WTC11 (cell line): ENCODE results near the gene PTGER3. TPM values are rescaled to one million over a fixed set of nuclear protein-coding genes. Genes with fewer than 3 reads are reported as not detected.

Experiments used
- ATAC-seq: fragments of 200-7000 bp; cut with Tn5 transposase; 2 replicates; pipeline ENCODE4 v1.10.0; 2021; ENCODE audit warnings: mild to moderate bottlenecking, moderate library complexity
- CTCF ChIA-PET: fragments of 300-600 bp; sonication (Branson Sonifier 250); formaldehyde crosslinking; loops from one replicate; lab custom pipeline; 2021; ENCODE audit warnings: antibody characterized with exemption; lab: Charles Lee
- POLR2A ChIA-PET: fragments of 350-600 bp; sonication (Branson Sonifier 250); formaldehyde crosslinking; loops from one replicate; lab custom pipeline; 2021; ENCODE audit warnings: antibody characterized with exemption; lab: Charles Lee
- DNase-seq: peaks from one replicate; pipeline ENCODE4 v3.0.0; 2021; ENCODE audit warnings: low spot score
- H3K27ac Mint-ChIP-seq: 2 replicates; pipeline ENCODE4 v1.8.0; 2021; ENCODE audit warnings: mixed read lengths
- H3K27me3 Mint-ChIP-seq: 2 replicates; pipeline ENCODE4 v1.8.0; 2021; ENCODE audit warnings: low read depth, mild to moderate bottlenecking, moderate library complexity, mixed read lengths
- H3K36me3 Mint-ChIP-seq: 2 replicates; pipeline ENCODE4 v1.8.0; 2021; ENCODE audit warnings: mixed read lengths
- H3K4me1 Mint-ChIP-seq: 2 replicates; pipeline ENCODE4 v1.8.0; 2022; ENCODE audit warnings: mixed read lengths
- H3K4me3 Mint-ChIP-seq: 2 replicates; pipeline ENCODE4 v1.8.0; 2021; ENCODE audit warnings: mild to moderate bottlenecking, moderate library complexity, mixed read lengths
- H3K9me3 Mint-ChIP-seq: 2 replicates; pipeline ENCODE4 v1.8.0; 2021; ENCODE audit warnings: mixed read lengths
- AR ChIP-seq: fragments of 250-450 bp; sonication (Bioruptor Pico); IDR thresholded peaks from 2 replicates; pipeline ENCODE4 v1.9.0; 2021; ENCODE audit warnings: mild to moderate bottlenecking
- ATF1 ChIP-seq: sonication (generic); formaldehyde crosslinking; IDR thresholded peaks from 2 replicates; pipeline ENCODE4 v1.8.1; 2023; ENCODE audit warnings: mild to moderate bottlenecking, moderate library complexity, missing genetic modification reagents
- CDX4 ChIP-seq: fragments of 250-450 bp; sonication (Bioruptor Pico); IDR thresholded peaks from 2 replicates; pipeline ENCODE4 v1.9.0; 2021; ENCODE audit warnings: moderate library complexity, mild to moderate bottlenecking, inconsistent platforms, borderline replicate concordance
- ESRRA ChIP-seq: sonication (generic); formaldehyde crosslinking; IDR thresholded peaks from 2 replicates; pipeline ENCODE4 v1.8.1; 2022; ENCODE audit warnings: mild to moderate bottlenecking, missing genetic modification reagents, borderline replicate concordance
- JAZF1 ChIP-seq: fragments of 250-450 bp; sonication (Bioruptor Pico); IDR thresholded peaks from 2 replicates; pipeline ENCODE4 v1.9.0; 2021; ENCODE audit warnings: moderate library complexity, mild to moderate bottlenecking, inconsistent platforms
- NFYB ChIP-seq: sonication (generic); formaldehyde crosslinking; conservative IDR thresholded peaks from 2 replicates; pipeline ENCODE4 v1.8.0; 2022; ENCODE audit warnings: low read depth, missing genetic modification reagents
- SMAD3 ChIP-seq: sonication (generic); formaldehyde crosslinking; IDR thresholded peaks from 2 replicates; pipeline ENCODE4 v1.8.0; 2022; ENCODE audit warnings: missing genetic modification reagents, mild to moderate bottlenecking, borderline replicate concordance
- SOX15 ChIP-seq: fragments of 250-450 bp; sonication (Bioruptor Pico); IDR thresholded peaks from 2 replicates; pipeline ENCODE4 v1.9.0; 2021; ENCODE audit warnings: mild to moderate bottlenecking
- SP1 ChIP-seq: sonication (generic); formaldehyde crosslinking; conservative IDR thresholded peaks from 2 replicates; pipeline ENCODE4 v1.8.1; 2022; ENCODE audit warnings: missing genetic modification reagents
- TEAD4 ChIP-seq: sonication (generic); formaldehyde crosslinking; IDR thresholded peaks from 2 replicates; pipeline ENCODE4 v1.8.0; 2022; ENCODE audit warnings: mild to moderate bottlenecking, missing genetic modification reagents
- ZMAT4 ChIP-seq: fragments of 250-450 bp; sonication (Bioruptor Pico); IDR thresholded peaks from 2 replicates; pipeline ENCODE4 v1.9.0; 2021; ENCODE audit warnings: mild to moderate bottlenecking
- ZNF138 ChIP-seq: sonication (generic); formaldehyde crosslinking; conservative IDR thresholded peaks from 2 replicates; pipeline ENCODE4 v1.8.1; 2022; ENCODE audit warnings: mild to moderate bottlenecking, moderate library complexity, missing genetic modification reagents
- ZNF232 ChIP-seq: sonication (generic); formaldehyde crosslinking; IDR thresholded peaks from 2 replicates; pipeline ENCODE4 v1.8.0; 2022; ENCODE audit warnings: mild to moderate bottlenecking, missing genetic modification reagents
- ZNF263 ChIP-seq: sonication (generic); formaldehyde crosslinking; IDR thresholded peaks from 2 replicates; pipeline ENCODE4 v1.8.1; 2022; ENCODE audit warnings: low read depth, mild to moderate bottlenecking, moderate library complexity, missing genetic modification reagents
- ZNF317 ChIP-seq: sonication (generic); formaldehyde crosslinking; IDR thresholded peaks from 2 replicates; pipeline ENCODE4 v1.8.1; 2023; ENCODE audit warnings: low read depth, mild to moderate bottlenecking, moderate library complexity, missing genetic modification reagents, borderline replicate concordance
- ZNF423 ChIP-seq: fragments of 250-450 bp; sonication (Bioruptor Pico); IDR thresholded peaks from 2 replicates; pipeline ENCODE4 v2.1.2; 2022; ENCODE audit warnings: mild to moderate bottlenecking, moderate library complexity
- total RNA-seq: library from RNA; stranded (reverse); gene quantifications from 3 replicates; pipeline ENCODE4 v1.2.3, GENCODE V29; 2021
- TF ChIP-seq, protein P1 (sequence below): sonication (generic); formaldehyde crosslinking; IDR thresholded peaks from 2 replicates; pipeline ENCODE4 v1.8.1; 2022; ENCODE audit warnings: mild to moderate bottlenecking, missing genetic modification reagents, moderate library complexity, borderline replicate concordance
- TF ChIP-seq, protein P2 (sequence below): sonication (generic); formaldehyde crosslinking; IDR thresholded peaks from 2 replicates; pipeline ENCODE4 v1.8.1; 2023; ENCODE audit warnings: mild to moderate bottlenecking, missing genetic modification reagents
- TF ChIP-seq, protein P3 (sequence below): fragments of 250-450 bp; sonication (Bioruptor Pico); IDR thresholded peaks from 2 replicates; pipeline ENCODE4 v2.1.2; 2022; ENCODE audit warnings: mild to moderate bottlenecking, moderate library complexity

PTGER3 gene
- total RNA-seq, 1 experiment from 2014 or later, result 0.50 TPM

DNA sequence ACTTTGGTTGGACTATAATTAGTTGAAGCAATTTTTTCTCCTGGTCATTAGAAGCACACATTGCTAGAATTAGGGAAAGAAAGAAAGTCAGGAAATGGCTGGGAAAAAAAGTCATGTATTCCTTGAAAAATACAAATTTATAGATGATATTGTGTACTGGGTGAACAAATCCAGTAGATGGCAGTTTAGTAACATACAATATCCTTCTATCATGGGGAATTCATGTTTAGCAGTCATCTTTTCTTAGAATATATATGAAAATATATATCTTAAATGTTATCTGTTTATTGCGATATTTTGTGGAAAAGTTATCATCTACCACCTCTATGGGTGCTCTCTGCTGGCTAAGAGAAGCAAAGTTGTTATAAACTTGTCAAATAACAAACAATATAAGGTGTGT, 46.3 kb upstream of the PTGER3 start (continued):
- no peak for TF ChIP-seq SMAD3 (CRISPR knock-in tag)
- no peak for TF ChIP-seq ZMAT4 (CRISPR knock-in tag)
- no peak for TF ChIP-seq ZNF138 (CRISPR knock-in tag)
- TF ChIP-seq, protein P1, sequence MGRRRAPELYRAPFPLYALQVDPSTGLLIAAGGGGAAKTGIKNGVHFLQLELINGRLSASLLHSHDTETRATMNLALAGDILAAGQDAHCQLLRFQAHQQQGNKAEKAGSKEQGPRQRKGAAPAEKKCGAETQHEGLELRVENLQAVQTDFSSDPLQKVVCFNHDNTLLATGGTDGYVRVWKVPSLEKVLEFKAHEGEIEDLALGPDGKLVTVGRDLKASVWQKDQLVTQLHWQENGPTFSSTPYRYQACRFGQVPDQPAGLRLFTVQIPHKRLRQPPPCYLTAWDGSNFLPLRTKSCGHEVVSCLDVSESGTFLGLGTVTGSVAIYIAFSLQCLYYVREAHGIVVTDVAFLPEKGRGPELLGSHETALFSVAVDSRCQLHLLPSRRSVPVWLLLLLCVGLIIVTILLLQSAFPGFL, result no peak
- TF ChIP-seq JAZF1 (CRISPR knock-in tag), result no peak
- TF ChIP-seq ATF1 (CRISPR knock-in tag), result no peak

DNA sequence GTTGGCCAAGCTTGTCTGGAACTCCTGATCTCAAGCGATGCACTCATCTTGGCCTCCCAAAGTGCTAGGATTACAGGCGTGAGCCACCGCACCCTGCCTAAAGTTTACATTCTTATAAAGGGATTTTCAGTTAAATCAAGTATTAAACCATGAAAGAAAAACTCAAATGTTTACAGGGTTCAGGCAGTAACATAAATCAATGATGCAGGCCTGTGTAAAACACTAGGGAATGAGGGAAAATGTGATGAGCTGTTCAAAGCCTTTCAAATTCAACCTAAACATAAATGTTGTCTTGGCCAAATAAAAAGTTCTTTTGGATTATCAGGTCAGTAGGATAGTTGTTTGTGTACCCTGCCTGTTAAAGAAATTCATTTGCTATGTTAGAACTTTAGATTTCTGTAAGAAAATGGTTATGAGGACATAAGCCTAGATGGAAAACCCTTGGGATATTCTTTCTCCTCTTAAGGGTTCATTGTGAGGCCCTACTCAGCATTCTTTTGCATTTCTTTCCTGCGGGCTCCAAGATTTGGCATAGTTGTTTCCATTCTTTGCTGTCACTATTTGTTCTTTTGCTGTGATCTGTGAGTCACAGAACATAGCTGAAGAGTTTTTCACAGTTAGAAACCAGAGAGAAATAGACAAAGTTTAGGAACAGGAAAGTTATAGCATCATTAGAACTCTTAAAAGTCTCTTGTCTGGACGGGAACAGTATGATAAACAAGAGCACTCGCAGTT, 42.1 kb upstream of the PTGER3 start:
- no peaks in the 10 kb centered on the region for H3K9me3 Mint-ChIP-seq
- ChIA-PET POLR2A (no interaction called here), CTCF (no interaction called here)
- no peak overlapping the region for H3K4me3 Mint-ChIP-seq
- no peak for ATAC-seq
- H3K27me3 Mint-ChIP-seq, result peaks cover 14% of the 10 kb centered on the region
- no peak for TF ChIP-seq ZNF263 (CRISPR knock-in tag)
- TF ChIP-seq, protein P2, sequence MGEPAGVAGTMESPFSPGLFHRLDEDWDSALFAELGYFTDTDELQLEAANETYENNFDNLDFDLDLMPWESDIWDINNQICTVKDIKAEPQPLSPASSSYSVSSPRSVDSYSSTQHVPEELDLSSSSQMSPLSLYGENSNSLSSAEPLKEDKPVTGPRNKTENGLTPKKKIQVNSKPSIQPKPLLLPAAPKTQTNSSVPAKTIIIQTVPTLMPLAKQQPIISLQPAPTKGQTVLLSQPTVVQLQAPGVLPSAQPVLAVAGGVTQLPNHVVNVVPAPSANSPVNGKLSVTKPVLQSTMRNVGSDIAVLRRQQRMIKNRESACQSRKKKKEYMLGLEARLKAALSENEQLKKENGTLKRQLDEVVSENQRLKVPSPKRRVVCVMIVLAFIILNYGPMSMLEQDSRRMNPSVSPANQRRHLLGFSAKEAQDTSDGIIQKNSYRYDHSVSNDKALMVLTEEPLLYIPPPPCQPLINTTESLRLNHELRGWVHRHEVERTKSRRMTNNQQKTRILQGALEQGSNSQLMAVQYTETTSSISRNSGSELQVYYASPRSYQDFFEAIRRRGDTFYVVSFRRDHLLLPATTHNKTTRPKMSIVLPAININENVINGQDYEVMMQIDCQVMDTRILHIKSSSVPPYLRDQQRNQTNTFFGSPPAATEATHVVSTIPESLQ (CRISPR knock-in tag), result no peak
- no peak for TF ChIP-seq SP1 (CRISPR knock-in tag)
- no peak for TF ChIP-seq CDX4 (CRISPR knock-in tag)
- TF ChIP-seq NFYB (CRISPR knock-in tag), result no peak
- no peak for TF ChIP-seq ZNF423 (CRISPR knock-in tag)
- H3K27ac Mint-ChIP-seq, result no peak overlapping the region
- no peaks in the 10 kb centered on the region for H3K36me3 Mint-ChIP-seq
- no peaks in the 10 kb centered on the region for H3K4me1 Mint-ChIP-seq
- no peak for DNase-seq

- no peaks in the 10 kb centered on the region for H3K36me3 Mint-ChIP-seq
- POLR2A ChIA-PET, result no interaction called here
- TF ChIP-seq ZNF317 (CRISPR knock-in tag), result no peak
- no peak for TF ChIP-seq AR (CRISPR knock-in tag)
- no peak for TF ChIP-seq ZMAT4 (CRISPR knock-in tag)
- TF ChIP-seq TEAD4 (CRISPR knock-in tag), result no peak
- TF ChIP-seq SMAD3 (CRISPR knock-in tag), result no peak
- no peak for TF ChIP-seq ZNF232 (CRISPR knock-in tag)
- no peak for TF ChIP-seq NFYB (CRISPR knock-in tag)
- no peak for TF ChIP-seq SOX15
- TF ChIP-seq, protein P3, sequence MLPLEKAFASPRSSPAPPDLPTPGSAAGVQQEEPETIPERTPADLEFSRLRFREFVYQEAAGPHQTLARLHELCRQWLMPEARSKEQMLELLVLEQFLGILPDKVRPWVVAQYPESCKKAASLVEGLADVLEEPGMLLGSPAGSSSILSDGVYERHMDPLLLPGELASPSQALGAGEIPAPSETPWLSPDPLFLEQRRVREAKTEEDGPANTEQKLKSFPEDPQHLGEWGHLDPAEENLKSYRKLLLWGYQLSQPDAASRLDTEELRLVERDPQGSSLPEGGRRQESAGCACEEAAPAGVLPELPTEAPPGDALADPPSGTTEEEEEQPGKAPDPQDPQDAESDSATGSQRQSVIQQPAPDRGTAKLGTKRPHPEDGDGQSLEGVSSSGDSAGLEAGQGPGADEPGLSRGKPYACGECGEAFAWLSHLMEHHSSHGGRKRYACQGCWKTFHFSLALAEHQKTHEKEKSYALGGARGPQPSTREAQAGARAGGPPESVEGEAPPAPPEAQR (CRISPR knock-in tag), result no peak
- TF ChIP-seq ESRRA (CRISPR knock-in tag), result no peak
- no peak overlapping the region for H3K27ac Mint-ChIP-seq
- no peak overlapping the region for H3K4me3 Mint-ChIP-seq
- CTCF ChIA-PET, result no interaction called here
- ATAC-seq (no peak), DNase-seq (no peak)
- peaks cover 23% of the 10 kb centered on the region for H3K27me3 Mint-ChIP-seq
- no peaks in the 10 kb centered on the region for H3K4me1 Mint-ChIP-seq
- no peaks in the 10 kb centered on the region for H3K9me3 Mint-ChIP-seq
These were observed 41.1 kb upstream of the PTGER3 start for GRCh38 chr1:71088645-71089287.
